Kidney tubule cell (primary cell): ENCODE results near the gene LRRC4.

Source experiments
- DNase-seq: peaks from one replicate; pipeline ENCODE4 v3.0.0-alpha.2; 2018; ENCODE audit warnings: low spot score

LRRC4 gene

DNA sequence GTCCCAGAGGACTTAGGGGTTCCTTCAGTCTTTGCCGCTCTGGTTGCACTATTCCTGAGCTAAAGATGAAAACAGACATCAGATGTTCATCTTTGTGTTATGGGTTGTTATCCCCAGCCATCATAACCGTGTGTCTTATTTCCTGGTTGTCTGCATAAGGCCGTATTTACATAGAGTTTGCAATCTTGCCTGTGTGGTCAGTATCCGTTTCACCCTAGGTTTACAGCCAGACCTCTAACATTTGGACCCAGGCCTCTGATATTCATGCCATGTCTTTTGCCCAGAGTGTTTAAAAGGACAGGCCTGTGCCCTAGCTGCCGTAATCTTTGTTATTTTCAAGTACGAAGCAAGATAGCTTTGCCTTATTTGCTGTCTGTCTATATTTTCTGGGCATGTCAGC is 26.6 kb downstream of the LRRC4 start:
- no peak for DNase-seq

- DNase-seq, result no peak
Measured at GRCh38 chr7:128003787-128004186, 27.4 kb downstream of the LRRC4 start.

GRCh38 chr7:128003167-128003566 is 28.1 kb downstream of the LRRC4 start:
- no peak for DNase-seq

DNA sequence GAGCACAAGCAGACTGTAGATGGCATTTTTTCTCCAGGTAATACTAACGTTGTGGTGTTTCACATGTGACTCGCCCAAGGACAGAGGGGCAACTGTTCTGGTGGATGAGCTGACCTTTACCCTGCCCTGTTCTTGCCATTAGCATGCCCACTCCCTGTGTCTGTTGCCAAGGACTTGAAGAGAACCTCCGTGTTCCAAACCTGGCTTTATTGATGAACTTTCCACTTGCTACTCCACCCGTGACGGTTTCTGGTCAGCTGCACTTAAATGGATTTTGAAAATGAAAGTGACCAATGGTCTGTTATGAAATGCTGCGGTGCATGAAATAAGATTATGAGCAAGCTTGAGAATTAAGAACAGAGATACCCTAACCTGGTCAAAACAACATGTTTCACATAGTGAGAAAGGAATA is 30.4 kb downstream of the LRRC4 start:
- peak; percentile 55 for DNase-seq

DNA sequence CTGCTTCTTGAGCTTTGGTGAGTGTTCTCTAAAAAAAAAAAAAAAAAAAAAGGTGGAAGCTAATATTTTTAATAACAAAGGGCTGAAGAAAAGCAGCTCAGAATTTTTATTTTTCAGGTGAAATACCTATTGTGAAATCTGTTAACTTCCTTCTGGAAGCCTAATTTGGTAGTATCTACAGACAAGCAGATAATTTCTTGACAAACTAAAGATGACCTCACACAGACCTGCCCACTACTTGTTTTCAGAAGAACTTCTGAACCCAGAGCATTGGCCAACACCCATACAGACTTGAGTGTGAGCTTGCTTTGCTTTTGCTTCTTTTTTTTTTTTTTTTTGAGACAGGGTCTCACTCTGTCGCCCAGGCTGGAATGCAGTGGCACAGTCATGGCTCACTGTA is 31.2 kb downstream of the LRRC4 start:
- no peak for DNase-seq

DNA sequence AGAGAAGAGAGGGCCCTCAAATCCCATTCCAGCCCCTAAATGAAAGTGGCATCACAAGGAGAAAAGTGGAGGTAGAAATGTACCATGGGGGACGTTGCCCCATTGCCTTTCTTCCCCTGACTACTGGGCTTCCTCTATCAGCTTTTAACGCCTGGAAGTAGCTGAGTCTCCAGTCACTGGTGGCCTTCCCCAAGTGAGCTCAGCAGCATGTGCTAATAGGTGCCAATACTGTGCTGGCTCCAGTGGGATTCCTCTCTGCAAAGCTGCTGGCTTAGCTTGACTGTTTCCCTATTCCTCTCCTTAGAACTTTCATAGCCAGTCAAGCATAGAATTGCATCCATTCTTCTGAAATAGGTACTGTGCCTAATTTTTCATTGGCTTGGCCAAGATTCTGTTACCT is 32.6 kb downstream of the LRRC4 start:
- no peak for DNase-seq

GRCh38 chr7:127997226-127997922 is 33.9 kb downstream of the LRRC4 start:
- peak; percentile 24 for DNase-seq

DNA sequence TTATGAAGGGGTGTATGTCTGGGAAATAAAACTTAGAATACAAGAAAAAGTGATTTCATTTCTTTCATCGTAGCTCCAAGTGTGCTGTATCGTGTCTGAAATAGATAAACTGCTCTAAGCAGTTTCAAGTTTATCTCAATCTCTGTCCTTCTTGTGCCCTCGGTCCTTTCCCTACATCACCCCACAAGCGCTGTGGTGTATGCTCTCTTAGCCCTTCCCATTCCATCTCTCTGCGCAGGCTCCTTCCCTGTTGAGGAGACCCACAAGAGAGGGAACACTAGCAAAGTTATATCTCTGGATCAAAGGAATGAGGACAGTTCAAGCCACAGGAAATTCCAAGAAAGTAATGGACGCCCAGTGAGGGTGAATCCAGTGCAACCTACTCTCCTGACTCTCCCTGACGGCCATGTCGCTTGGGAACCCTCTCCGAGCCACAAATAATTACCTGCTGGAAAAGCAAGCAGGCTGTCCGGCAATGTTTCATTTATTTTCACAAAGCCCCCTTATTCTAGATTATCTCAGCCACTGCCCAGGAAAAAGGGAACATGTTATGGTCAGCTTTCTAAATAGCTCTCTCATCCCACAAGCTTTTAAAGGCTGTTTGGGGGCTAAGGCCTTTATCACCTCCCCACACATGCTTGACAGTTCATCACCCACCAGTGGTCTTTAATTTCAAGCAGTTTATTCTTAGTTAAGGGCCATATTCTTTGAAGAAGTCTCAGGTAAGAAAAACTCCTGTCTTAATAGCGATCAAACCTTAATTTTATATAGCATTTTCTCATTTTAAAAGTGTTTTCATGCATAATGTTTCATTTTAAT is 34.8 kb downstream of the LRRC4 start:
- no peak for DNase-seq

DNA sequence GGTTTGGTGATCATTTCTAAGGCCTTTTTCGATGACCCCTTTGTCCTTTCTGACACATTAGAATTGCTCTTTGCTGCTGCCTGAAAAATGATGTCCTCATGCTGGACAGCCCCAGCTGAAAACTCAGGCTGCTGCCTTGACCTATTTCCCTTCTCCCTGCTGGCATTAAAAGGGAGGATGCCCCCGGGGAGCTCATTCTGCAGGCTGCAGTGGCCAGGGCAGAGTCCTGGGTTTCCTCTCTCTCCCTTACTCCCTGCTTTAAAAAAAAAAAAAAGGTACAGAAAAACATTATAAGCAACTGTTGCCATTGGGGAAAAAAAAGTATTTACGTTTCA is 35.4 kb downstream of the LRRC4 start:
- no peak for DNase-seq

GRCh38 chr7:127995156-127995880 is 35.9 kb downstream of the LRRC4 start:
- DNase-seq, result no peak

DNA sequence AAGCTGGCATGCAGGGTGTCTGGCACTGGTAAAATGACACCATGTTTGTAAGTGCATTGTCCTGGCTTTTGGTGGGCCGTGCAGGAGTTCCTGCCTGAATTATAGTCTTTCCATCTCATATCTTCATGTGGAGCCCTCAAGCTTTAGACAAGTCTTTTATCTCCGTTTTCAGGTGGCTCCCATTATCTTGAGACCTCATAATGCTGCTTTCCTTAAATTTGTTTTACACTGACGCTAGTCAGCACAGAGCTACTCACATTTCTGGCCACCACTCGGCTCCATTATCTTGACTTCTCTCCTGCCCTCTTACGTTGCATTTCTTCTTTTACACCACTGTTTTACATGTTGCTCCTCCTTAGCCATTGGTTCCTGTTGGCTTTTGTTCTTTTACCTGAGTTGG is 37.2 kb downstream of the LRRC4 start:
- no peak for DNase-seq

DNA sequence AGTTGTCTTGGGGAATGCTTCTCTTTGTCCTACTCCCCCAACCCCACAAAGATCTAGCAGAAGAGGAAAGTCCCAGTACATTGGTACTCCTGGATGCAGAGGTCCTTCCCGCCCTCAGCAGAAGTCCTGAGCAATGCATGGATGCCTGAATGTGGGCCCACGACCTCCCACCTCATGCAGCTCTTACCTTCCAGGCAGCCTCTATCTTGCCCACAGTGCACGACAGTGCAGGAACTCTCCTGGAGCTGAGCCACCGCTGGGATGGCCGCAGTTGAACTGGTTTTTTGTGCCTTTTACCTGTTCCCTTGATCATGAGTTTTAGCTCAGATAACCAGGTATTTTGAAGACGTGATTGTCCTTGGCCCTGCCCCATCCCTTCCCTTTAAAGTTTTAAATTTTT is 37.9 kb downstream of the LRRC4 start:
- DNase-seq, result no peak

GRCh38 chr7:127988751-127989150 is 42.5 kb downstream of the LRRC4 start:
- DNase-seq, result no peak

GRCh38 chr7:127986581-127987521 is 44.4 kb downstream of the LRRC4 start:
- no peak for DNase-seq

GRCh38 chr7:127983804-127984332 is 47.4 kb downstream of the LRRC4 start:
- DNase-seq, result peak; percentile 59

- no peak for DNase-seq
Measured at GRCh38 chr7:127981965-127982364, 49.3 kb downstream of the LRRC4 start.

GRCh38 chr7:127980901-127981300 is 50.3 kb downstream of the LRRC4 start:
- no peak for DNase-seq

DNA sequence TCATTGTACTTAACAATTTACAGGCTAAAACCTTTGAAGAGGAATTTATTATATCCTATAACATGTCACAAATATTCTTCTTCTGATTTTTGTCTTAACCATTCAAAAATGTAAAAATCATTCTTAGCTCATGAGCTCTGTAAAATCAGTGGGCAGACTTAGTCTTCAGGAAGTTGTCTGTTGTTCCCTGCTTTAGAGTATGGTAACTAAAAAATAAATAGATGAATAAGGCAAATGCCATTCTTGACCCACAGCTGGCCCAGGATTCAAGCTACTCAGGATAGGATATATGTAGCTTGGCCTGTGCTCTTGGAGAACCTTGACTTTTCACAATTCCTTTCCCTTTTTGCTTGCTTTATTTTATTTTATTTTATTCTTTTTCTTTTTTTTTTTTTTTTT is 51.5 kb downstream of the LRRC4 start:
- peak; percentile 46 for DNase-seq

DNA sequence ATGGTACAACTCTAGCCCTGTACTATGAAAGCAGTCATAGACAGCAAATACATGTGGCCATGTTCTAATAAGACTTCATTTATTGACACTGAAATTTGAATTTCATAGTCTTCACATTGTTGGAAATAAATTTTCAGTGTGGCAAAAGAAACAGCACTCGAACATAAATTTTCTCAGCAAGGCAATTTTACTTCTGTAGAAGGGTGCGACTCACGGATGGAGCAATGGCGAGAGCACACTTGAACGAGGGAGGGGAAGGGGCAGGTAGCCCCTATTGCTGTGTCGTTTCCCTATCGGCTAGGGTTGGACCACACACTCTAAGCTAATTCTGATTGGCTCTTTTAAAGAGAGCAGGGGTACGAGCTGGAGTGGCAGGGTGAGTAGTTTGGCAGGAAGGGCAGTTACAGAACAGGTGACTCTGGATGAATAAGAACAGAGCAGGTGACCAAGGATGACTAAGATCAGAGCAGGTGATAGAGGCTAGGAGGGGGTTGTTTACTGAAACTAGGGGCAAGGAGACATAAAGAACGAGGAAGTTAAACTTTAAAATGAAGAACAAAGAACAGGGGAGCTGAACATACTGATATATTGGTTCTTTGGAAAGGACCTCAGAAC is 52.0 kb downstream of the LRRC4 start:
- peak; percentile 52 for DNase-seq

DNA sequence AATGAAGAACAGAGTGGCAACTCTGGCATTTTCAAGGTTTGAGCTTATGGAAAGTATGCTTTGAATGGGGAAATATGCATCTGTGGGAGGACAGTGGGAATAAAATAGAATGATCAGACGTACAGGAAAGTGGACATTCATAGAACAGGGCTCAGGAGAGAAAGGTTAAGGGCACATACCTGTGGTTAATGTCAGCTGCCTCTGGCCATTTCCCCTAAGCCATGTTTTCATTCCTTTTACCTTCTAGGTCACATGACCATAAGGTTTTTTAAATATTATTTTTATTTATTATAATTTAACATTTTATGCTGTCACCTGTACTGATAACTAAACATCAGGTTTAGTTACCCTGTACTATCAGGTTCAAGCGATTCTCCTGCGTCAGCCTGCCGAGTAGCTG is 52.8 kb downstream of the LRRC4 start:
- DNase-seq, result no peak
